Activated CD4-positive, alpha-beta T cell treated with anti-CD3 and anti-CD28 coated beads, Interleukin-10, Interleukin-2, amounts not matched to agents 100 ng/mL and 50 ng/mL, durations not matched to agents 16 hours and 8 hours (primary cell): ENCODE data around the gene XPC.
A peak's percentile ranks its signal among the peaks of the same experiment; 100 is the strongest.

Experiments used
- DNase-seq: peaks from one replicate; pipeline ENCODE4 v3.0.0-alpha.2; 2020

XPC gene

DNA sequence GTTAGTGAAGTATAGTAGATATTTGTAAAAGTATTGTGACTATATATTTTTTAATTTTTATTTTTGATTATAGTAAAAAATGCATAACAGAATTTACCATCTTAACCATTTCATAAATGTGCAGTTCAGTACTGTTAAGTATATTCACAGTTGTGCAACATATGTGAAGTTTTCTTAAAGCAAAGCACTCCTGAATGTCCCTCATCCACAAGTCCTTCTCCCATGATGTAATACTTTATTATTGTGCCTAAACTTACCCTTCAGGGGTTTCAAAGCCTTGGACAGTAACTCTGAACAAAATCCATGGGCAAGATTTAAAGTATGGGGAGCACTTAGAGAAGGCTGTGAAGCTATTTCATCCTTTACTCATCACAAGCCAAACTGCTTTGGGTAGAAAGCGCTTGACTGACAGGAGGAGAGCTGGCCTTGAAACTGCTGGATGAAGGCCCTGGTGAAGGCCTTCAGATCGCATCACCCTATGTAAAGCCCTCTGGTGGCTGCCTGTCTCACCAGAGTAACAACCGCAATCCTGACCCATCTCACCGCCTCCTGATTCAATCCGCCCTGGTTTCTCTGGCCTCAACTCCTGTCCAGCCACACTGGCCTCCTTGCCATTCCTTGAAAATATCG is 28.3 kb upstream of the XPC start:
- no peak for DNase-seq

DNA sequence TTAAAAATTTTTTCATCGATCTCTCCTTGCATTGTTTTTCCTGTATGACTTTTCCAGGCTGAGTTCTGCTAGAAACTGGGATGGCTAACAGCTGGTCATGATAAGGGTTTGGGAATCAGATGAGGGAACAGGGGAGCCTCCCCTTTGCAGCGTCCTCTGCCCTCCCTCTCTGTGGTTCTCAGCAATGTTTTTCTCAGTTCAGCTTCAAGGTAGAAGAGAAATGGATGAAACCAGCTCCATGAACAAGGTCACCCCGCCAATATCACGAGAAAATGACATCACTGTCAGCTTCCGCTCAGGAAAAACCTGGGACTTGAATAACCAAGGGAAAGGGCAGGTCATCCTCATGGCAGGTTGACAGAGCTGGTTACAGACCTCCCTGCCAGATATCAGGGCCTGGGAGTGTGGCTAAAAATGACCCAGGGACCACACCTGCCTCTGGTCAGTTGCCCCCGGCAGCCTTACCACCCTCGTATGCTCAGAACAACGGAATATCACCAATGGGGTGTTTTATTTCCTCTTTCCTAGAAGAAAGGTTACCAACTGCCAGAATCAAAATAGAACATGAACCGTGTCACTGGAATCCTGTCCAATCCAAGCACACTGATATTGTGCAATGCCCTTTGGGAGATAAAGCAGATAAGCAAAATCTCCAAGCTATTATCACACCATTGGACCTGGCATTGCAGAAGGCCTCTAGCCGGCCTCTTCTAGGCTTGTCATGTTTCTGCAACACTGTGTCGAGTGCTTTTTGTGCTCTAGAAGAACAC is 26.3 kb upstream of the XPC start:
- no peak for DNase-seq

- DNase-seq = peak; percentile 51
These were observed 25.2 kb upstream of the XPC start for GRCh38 chr3:14203521-14204079.

DNA sequence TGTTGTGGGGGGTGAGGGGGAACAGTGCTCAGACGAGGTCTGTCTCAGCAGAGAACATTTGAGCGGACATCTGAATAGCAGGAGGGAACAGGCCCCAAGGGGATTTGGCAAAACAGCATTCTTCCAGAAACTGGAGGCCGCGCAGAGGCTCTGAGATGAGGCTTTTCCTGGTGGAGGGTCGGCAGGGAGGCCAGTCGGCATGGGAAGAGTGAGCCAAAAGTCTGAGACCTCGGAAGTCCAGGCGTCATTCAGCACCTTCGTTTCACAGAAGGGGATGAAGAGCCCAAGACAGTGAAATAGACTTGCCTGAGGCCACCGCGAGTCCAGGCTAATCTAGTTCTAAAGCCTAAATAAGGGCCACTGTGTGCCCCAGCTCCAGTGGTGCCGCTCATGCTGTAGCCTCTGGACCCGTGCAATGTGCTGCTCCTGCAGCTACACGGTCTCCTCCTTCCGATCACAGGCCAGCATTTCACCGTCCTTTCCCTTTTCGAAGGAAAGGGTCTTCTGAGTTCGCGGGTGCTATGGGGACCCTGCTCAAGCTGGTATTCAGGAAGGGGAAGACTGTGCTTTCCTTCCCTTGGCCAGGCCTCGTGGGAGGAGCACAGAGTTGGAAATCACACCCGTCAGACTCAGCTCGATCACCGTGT is 24.6 kb upstream of the XPC start:
- no peak for DNase-seq

- DNase-seq = no peak
These were observed 23.7 kb upstream of the XPC start for GRCh38 chr3:14201940-14202684.

DNA sequence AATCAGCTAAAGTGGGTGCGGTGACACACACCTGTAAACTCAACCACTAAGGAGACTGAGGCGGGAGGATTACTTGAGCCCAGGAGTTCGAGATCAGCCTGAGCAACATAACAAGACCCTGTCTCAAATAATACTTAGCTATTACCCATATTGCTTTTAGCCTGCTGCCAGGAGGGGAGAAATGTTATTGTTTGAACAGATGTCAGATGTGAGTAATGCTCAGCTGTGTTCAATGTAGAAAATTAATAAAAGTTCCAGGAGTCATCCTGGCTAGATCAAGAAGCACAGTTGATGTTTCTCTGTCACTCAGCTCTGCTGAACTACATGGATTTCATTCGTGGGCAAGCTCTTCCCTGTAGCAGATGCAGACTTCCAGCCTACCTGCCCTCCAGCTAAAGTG is 22.4 kb upstream of the XPC start:
- DNase-seq = no peak

GRCh38 chr3:14200276-14200675 is 21.9 kb upstream of the XPC start:
- DNase-seq = no peak

DNA sequence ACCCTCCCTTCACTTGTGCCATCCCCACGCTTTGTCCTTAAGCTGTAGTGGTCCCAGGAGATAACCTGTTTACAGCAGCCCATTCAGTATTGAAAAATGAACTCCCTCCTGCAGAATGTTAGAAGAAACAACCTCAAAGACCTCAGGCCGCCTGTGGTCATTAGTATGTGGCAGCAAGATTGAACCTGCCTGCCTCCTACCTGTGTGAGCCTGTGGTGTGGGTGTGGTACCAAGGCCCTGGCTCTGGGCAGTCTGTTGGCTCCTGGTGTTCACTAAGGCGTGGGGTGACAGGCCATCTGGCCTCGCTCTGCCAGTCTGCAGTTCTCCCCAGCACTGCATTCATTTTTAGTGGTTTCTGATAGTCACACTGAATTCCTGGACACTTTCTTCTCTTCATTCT is 21.2 kb upstream of the XPC start:
- no peak for DNase-seq

DNA sequence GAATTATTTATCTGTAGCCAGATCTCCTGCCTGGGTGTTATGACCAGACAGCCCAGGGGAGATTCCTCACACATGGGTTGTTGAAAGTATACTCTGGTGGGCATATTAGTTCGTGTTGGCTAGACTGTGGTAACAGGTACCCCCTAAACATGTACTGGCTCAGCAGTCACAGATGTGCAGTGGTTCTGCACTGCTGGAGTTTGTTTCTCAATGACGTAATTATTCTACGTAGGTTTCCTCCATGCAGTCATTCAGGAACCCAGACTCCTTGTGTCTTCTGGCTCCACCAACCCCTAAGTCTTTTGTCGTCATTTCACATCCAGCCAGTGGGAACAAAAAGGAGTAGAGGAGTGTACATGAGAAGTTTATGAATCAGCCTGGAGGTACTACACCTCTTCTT is 16.5 kb upstream of the XPC start:
- no peak for DNase-seq

GRCh38 chr3:14188041-14188754 is 9.8 kb upstream of the XPC start:
- no peak for DNase-seq

GRCh38 chr3:14186854-14187458 is 8.6 kb upstream of the XPC start:
- DNase-seq = no peak

DNA sequence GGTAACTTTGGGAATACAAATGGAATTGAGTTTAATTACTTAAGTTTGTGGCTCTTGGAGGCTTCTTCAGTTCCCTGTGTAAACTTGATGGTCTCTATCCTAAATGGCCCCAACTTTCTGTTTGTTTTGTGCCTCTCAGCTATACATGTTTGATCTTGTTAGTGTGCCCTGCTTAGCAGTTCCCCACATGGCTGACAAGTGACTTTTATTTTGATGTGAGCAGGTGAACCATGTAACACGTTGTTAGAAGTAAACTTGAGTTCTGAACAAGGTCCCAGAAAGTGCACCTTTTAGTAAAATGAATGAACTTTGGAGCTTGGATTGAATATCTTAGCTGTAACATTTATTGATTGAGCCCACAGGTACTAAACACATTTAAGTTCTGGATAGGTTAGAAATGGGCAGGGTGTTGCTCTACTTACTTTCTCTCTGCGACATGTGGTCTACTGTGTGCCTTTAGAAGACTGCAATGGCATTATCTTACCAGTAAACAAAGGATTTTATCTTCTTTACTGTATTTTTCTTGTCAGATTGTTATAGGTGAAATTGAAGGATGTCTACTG is 4.7 kb upstream of the XPC start:
- no peak for DNase-seq

DNA sequence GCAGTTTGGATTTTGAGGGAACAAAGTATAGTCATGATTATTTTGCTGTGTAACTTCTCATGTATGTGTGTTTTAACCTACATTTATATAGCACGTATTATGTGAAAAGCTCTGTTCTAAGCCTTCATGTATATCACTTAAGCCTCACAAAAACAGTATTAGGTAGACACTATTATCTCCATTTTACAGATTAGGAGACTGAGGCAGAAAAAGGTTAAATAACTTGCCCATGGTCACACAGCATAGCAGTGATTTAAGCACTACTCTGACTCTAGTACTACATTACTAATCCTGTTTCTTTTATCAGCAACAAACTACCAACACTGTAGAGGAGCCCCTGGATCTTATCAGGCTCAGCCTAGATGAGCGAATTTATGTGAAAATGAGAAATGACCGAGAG is 2.9 kb upstream of the XPC start:
- no peak for DNase-seq

DNA sequence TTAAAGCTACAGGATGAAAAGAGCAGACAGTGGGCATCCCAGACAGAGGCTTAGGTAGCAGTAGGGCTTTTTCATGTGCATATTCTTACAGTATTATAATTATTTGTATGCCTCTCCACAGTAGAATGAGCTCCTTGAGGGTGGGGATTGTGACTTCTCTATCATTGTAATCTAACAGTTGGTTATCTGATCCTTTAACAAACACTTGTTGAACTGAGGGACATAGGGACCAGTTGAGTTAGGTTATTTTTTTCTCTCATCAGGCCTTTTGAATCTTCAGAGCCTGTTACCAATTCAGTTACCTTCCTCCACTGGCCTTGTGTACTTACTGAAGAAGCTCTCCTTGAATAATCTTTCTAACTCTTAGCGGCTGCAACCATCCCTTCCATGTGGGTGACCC is 1.4 kb upstream of the XPC start:
- DNase-seq = no peak

GRCh38 chr3:14179114-14179465 is 689 bp upstream of the XPC start:
- no peak for DNase-seq

DNA sequence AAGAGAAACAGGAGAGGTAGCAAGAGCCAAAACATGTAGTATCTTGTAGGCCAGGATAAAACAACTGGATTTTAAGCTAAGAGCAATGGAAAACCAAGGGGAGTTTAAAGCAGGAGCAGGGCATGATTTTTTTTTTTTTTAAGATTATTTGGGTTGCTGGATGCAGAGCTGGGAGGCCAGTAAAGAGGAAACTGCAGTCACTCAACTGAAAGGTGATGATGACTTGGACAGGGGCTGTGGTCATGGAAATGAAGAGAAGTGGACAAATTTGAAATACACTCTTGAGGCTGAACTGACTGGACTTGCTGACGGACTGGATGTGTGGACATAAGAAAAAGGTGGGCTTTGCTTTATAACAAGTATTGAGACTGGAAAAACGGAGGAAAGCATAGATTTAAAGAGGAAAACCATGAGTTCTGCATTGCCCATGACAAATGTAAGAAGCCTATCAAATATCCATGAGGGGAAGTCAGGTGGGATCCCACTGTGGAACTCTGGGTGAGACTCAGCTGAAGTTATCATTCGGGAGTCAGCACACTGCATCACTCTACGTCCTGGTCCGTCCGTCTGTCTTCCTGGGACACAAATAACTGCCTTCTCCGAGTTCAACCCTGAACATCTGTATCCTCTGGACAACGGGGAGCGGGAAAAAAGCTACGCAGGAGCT is 688 bp downstream of the XPC start:
- DNase-seq = peak; percentile 20

- DNase-seq = peak; percentile 85
These were observed 2.9 kb downstream of the XPC start for GRCh38 chr3:14175383-14176037.

DNA sequence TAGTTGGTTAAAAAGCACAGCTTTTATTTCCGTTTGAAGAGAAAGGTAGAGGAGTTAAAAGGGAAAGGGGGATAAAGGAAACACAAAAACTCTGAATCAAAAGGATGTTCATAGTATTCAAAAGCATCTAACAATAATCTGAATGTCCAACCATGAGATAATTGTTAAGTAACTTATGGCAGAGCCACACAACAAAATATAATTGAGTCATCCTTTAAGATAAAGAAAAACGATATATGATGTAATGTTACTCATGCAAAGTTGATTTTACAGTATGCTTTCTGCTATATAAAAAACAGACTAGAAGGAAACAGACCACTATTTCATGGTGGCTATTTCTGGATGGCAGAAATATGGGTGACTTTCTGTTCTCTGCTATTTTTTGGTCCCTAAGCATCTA is 3.9 kb downstream of the XPC start:
- no peak for DNase-seq

GRCh38 chr3:14172496-14172895 is 5.9 kb downstream of the XPC start:
- DNase-seq = no peak

GRCh38 chr3:14170531-14171159 is 7.8 kb downstream of the XPC start:
- DNase-seq = no peak
